ENCODE results near the gene NFKB2. TPM values are rescaled to one million over a fixed set of nuclear protein-coding genes. Genes with fewer than 3 reads are reported as not detected.
A peak's percentile ranks its signal among the peaks of the same experiment; 100 is the strongest.

The NFKB2 gene
- total and polyA plus RNA-seq, 2 of the 4 experiments (the other 2 are of a cell fraction), result 16.1 to 32.3 TPM

GRCh38 chr10:102368077-102368476, 27.4 kb upstream of the NFKB2 start:
- H3K36me3 ChIP-seq (ENCODE audit: control insufficient read depth, insufficient read depth, low read length), result peaks cover 73% of the 10 kb centered on the region

More at GRCh38 chr10:102368077-102368476, 27.4 kb upstream of the NFKB2 start:
- Histone ChIP-seq H2BK20ac (ENCODE audit: low read depth, low read length) (no peak overlapping the region), H2BK15ac (ENCODE audit: low read depth, low read length) (no peak overlapping the region), H3K27ac (ENCODE audit: insufficient read depth, low read length) (no peak overlapping the region), H3K56ac (ENCODE audit: extremely low read depth, insufficient read depth, low read length) (no peak overlapping the region), H3K79me1 (ENCODE audit: low read depth in 1 of 2, low read length in 2 of 2) (peaks cover 10 to 15% of the 10 kb centered on the region in 2 experiments; a peak in 2 of 4 replicates), H3K27me3 (ENCODE audit: control insufficient read depth, insufficient read depth, low read length) (no peaks in the 10 kb centered on the region), H3K4me1 (ENCODE audit: control insufficient read depth, insufficient read depth, low read length) (no peaks in the 10 kb centered on the region), H3K4me3 (ENCODE audit: insufficient read depth, low read depth, low read length) (no peak overlapping the region), H2AK9ac (replicated peaks; ENCODE audit: low read depth, low read length, poor library complexity) (no peak overlapping the region), H3K23ac (ENCODE audit: low read depth, low read length) (no peak overlapping the region), H4K20me1 (ENCODE audit: insufficient read depth, low read length) (no peaks in the 10 kb centered on the region), H2AK5ac (ENCODE audit: low read depth, low read length) (no peak overlapping the region), H4K5ac (ENCODE audit: low read depth, low read length) (no peak overlapping the region), H3K14ac (replicated peaks; ENCODE audit: low read depth, low read length) (no peak overlapping the region), H3K4ac (ENCODE audit: low read depth, low read length) (no peak overlapping the region), H2BK5ac (ENCODE audit: low read depth, low read length, poor library complexity, severe bottlenecking) (no peak overlapping the region), H2BK120ac (ENCODE audit: low read depth, low read length) (no peak overlapping the region), H3K9me1 (ENCODE audit: insufficient read depth, low read length) (peaks cover 3% of the 10 kb centered on the region), H3K9me3 (ENCODE audit: control insufficient read depth, insufficient read depth, low read length) (no peaks in the 10 kb centered on the region), H3K9ac (ENCODE audit: low read depth, low read length) (no peak overlapping the region), H3K4me2 (ENCODE audit: low read depth, low read length) (no peak overlapping the region), H2AFZ (replicated peaks; ENCODE audit: low read length, poor library complexity) (no peak overlapping the region), H4K91ac (ENCODE audit: insufficient read depth, low read depth, low read length) (no peak overlapping the region), H3K18ac (ENCODE audit: low read depth, low read length) (no peak overlapping the region), H4K8ac (ENCODE audit: low read depth in 2 of 2, low read length in 2 of 2) (no peak overlapping the region)
- POLR2A ChIA-PET (ENCODE audit: unreplicated experiment), result no interaction called here
- intact Hi-C loops (cut with micrococcal nuclease) (no loop called here), in situ Hi-C loops (cut with MboI; ENCODE audit: low sequenced_read_pairs) (no loop called here), dilution Hi-C loops (cut with HindIII; ENCODE audit: low sequenced_read_pairs, unreplicated experiment) (no loop called here)
- peak; percentile 37 for ATAC-seq (ENCODE audit: low read depth)
- TF ChIP-seq USF2 (IDR thresholded peaks at IDR 0.05; ENCODE audit: low read depth, low read length), result no peak
- TF ChIP-seq CTCF (conservative IDR thresholded peaks at IDR 0.05; ENCODE audit: low read depth, low read length), result no peak
- no peak for TF ChIP-seq ELK1 (IDR thresholded peaks at IDR 0.05; ENCODE audit: borderline replicate concordance, low read depth, low read length)
- no peak for TF ChIP-seq RFX5 (IDR thresholded peaks at IDR 0.05; ENCODE audit: low read depth, low read length)
- no peak for TF ChIP-seq CEBPB (IDR thresholded peaks at IDR 0.05; ENCODE audit: low read depth, low read length)
- TF ChIP-seq MXI1 (IDR thresholded peaks at IDR 0.05; ENCODE audit: borderline replicate concordance, low read depth, low read length), result no peak
- no peak for TF ChIP-seq MAFK (IDR thresholded peaks at IDR 0.05; ENCODE audit: low read depth, low read length)
- TF ChIP-seq MAZ (IDR thresholded peaks at IDR 0.05; ENCODE audit: borderline replicate concordance, low read depth, low read length), result no peak
- no peak for TF ChIP-seq NFE2L2 (IDR thresholded peaks at IDR 0.05; ENCODE audit: low read depth, low read length)
- TF ChIP-seq BHLHE40 (IDR thresholded peaks at IDR 0.05; ENCODE audit: low read depth, low read length), result no peak
- no peak for TF ChIP-seq SMC3 (IDR thresholded peaks at IDR 0.05; ENCODE audit: low read depth, low read length)
- TF ChIP-seq CHD1 (IDR thresholded peaks at IDR 0.05; ENCODE audit: low read depth, low read length), result no peak
- TF ChIP-seq POLR2A (IDR thresholded peaks at IDR 0.05; ENCODE audit: low read depth, low read length), result no peak
- TF ChIP-seq FOS (IDR thresholded peaks at IDR 0.05; ENCODE audit: low read depth, low read length), result no peak
- no peak for TF ChIP-seq RCOR1 (IDR thresholded peaks at IDR 0.05; ENCODE audit: insufficient replicate concordance, low read length)
- TF ChIP-seq RAD21 (IDR thresholded peaks at IDR 0.05; ENCODE audit: low read length), result no peak
- WGBS, 2 experiments (ENCODE audit: extremely low coverage in 2 of 2, insufficient read length in 1 of 2), result 100% methylated on average over 1 of the region's 3 CpGs; no CpG with 5 or more reads in 1 of the 2 experiments
- CTCF ChIA-PET, result no interaction called here
- BruUV-seq (replicated peaks), result no TSS peak
- no peak for DNase-seq

Measured in IMR-90 (cell line).